ENCODE measurements around the gene TRABD.

The TRABD gene

DNA sequence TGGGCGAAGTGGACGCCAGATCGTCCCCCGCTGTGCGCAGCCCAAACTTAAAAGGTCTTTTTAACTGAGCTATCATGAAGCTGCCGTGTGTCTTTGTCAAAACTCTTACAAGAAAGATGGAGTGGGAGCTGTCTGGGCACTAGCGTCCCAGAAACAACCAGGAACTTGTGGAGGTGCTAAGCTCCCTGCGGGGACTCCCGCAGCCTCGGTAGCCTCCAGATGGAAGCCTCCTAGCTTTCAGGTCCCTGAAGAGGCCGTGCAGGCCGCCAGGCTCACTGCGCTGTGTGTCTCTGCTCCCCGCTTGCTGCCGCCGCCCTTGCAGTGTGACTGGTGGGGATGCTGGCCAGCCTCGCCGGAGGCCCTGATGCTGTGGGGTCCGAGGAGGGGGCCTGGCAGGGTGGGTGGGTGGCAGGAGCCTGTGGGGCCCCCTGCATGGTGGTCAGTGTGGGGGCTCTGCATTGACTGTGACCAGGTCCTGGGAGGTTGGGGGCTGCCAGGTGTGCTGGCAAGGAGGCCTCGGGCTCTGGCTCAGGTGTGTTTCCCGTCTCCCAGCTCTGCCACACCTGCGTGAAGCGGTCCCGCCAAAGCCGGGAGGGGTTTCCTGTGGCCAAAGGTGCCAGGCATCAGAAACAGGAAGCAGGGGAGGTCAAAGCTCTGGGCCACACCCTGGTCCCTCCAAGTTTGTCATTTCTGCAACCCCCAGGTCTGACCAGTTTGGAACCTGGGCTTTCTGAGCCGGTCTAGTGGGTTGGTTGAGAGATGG, 1.2 kb downstream of the TRABD start:
- DNase-seq (ENCODE audit: low read depth, low spot score), result peak; percentile 50

GRCh38 chr22:50188356-50188755, 2.6 kb downstream of the TRABD start:
- DNase-seq (ENCODE audit: low read depth, low spot score), result no peak

DNA sequence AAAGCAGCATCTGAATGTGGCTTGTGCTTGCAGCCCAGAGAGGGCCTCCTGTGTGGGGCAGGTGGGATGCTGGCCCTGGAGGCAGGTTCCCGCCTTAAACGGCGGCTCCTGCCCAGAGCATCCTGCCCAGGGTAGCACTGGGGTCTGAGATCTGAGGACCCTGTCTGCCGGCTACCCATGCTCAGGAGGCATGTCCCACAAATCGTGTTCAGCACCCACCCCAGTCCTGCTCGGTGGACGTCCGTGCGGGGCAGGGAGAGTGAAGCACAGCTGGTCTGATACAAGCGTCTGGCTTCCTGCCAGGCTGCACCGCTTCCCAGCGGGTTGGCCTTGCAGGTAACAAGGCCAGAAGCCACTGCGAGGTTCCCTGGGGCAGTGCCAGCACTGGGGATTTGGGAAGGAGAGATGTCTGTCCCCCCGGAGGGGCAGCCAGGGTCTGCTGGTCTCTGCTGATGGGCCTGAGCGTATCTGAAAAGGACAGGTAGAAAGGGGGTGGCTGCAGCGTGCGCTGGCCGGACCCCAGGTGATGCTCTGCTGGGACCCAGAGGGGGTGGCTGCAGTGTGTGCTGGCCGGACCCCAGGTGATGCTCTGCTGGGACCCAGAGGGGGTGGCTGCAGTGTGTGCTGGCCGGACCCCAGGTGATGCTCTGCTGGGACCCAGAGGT, 3.6 kb downstream of the TRABD start:
- DNase-seq (ENCODE audit: low read depth, low spot score), result no peak

DNA sequence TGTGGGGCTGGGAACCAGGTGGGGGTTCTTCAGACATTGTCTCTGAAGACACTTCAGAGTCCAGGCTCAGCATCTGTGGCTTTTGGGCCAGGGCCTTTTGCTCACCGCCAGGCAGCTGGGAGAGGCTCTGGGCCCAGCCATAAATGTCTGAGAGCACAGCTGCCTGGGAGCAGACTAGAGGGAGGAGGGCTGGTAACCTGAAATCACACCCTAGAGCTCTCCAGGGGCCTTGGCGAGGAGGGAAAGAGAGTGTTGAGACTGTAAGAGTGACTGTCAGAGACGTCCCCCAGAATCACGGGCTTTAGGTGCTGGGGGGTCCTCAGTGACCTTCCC, 4.1 kb downstream of the TRABD start:
- no peak for DNase-seq (ENCODE audit: low read depth, low spot score)

GRCh38 chr22:50190182-50190940, 4.6 kb downstream of the TRABD start:
- DNase-seq (ENCODE audit: low read depth, low spot score), result peak; percentile 79

DNA sequence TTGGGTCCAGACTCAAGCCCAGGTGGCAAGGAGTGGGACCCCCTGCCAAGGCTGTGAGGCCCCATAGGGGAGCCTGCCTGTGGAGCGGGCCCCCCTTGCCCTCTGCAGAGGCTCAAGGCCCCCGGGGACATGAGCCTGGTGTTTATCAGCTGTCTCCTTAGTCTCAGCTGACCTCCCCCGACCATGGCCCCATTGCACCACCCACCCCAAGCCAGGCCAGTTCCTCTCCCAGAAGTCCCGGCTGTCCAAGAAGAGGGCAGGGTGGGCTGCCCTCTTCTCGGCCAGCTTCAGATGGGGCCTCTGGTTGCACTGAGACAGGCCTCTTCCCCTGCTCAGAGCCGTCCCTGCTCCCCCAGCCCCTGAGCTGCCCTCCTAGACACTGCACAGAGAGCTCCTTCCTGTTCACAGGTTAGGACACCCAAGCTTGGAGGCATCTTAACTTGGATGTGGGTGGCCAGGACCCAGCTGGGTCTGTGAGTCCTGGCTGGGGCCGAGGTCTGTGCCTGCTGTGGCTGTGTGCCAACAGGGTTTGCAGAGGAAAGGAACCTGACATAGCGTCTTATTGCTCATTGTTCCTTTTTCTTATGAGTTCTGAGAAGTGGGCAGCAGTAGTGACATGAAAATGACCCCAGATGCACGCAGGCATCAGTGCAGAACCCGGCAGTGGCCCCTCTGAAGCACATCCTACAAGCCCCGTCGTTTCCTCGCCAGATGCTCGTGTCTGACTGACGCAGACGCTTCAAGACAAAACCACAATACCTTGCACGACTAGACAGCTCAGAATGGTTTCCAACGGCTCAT, 5.4 kb downstream of the TRABD start:
- no peak for DNase-seq (ENCODE audit: low read depth, low spot score)

GRCh38 chr22:50192436-50193204, 6.9 kb downstream of the TRABD start:
- no peak for DNase-seq (ENCODE audit: low read depth, low spot score)

DNA sequence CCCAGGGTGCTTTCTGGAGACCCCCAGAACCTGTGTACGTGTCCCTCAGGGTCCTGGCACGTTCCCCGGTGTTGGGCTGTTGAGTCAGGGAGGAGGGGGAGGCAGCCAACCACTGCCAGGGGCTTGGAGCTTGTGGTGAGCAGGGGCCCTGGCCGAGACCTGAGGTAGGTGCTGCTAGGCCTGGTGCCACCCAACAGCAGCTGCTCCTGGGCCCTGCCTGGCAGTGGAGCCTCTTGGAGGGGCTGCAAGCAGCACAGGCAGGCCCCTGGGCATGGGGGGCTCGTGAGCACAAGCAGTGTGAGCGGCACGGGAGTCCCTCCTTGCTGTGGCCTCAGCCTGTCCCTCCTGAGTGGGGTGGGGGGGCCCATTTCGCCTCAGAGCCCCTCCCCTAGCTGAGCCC, 7.9 kb downstream of the TRABD start:
- no peak for DNase-seq (ENCODE audit: low read depth, low spot score)

- no peak for DNase-seq (ENCODE audit: low read depth, low spot score)
Observed at GRCh38 chr22:50194037-50194805, 8.5 kb downstream of the TRABD start.

- DNase-seq (ENCODE audit: low read depth, low spot score), result no peak
Observed at GRCh38 chr22:50196256-50196655, 10.5 kb downstream of the TRABD start.

DNA sequence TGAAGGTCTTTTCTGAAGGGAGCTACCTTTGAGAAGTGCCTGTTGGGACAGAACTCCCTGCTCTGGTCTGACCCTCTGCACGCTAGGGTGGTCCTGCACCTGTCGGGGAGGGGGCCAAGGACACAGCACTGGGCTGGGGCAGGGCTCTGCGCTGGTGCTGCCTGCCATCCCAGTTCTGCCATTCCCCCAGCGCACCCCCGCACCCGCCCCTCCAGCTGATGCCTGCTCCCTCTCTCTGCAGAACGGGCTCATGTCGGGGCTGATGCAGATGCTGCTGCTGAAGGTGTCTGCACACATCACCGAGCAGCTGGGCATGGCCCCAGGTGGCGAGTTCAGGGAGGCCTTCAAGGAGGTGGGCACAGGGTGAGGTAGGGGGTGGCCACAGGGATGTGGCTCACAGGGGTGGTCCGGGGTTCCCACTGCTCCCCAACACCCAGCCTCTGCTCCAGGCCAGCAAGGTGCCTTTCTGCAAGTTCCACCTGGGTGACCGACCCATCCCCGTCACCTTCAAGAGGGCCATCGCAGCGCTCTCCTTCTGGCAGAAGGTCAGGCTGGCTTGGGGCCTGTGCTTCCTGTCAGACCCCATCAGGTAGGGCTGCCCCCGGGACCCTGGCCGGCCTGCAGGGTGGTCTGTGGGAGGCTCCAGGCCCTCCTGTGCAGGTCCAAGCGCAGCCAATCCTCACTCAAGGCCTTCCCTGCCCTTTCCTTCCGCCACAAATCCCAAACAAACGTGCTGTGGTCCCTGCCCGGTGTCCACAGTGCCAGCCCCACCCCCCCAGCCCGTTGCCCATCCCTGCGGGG, 11.5 kb downstream of the TRABD start:
- no peak for DNase-seq (ENCODE audit: low read depth, low spot score)

DNA sequence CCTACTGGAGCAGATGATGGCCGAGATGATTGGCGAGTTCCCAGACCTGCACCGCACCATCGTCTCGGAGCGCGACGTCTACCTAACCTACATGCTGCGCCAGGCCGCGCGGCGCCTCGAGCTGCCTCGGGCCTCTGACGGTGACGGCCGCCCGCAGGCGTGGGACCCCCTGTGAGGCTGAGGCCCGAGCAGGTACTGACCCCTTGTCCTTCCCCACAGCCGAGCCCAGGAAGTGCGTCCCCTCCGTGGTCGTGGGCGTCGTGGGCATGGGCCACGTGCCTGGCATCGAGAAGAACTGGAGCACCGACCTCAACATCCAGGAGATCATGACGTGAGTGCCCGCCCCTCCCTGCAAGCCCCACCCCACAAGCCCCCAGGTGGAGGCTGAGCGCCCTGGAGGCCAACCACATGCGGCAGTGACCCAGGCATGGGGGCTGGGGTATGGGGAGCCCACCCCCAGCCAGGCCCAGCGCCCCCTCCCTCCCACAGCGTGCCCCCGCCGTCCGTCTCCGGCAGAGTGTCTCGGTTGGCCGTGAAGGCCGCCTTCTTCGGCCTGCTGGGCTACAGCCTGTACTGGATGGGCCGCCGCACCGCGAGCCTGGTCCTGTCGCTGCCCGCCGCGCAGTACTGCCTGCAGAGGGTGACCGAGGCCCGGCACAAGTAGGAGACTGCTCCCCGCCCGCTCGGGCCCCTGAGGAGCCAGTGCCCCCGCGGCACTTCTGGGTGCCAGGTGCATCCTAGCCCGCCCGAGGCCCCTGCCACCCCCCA, 12.3 kb downstream of the TRABD start:
- DNase-seq (ENCODE audit: low read depth, low spot score), result no peak

DNA sequence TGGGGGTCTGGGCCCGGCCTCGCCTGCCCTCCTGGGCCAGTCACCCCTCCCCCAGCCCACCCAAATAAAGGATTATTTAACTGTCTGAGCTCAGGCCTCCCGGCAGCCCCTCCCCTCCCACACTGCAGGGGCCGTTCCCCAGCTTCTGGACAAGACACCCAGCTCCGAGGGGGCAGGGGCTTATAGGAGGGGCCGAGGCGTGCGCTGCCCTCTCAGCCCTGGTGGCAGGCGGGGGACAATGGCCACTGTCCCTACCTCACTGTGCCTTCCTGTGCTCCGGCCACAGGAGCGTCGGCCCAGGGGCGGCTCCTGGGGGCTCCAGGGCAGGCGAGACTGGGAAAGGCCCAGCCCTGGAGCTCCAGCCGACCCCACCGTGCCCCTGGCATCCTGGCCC, 12.9 kb downstream of the TRABD start:
- DNase-seq (ENCODE audit: low read depth, low spot score), result no peak

- no peak for DNase-seq (ENCODE audit: low read depth, low spot score)
Observed at GRCh38 chr22:50199251-50199721, 13.6 kb downstream of the TRABD start.

GRCh38 chr22:50199829-50200460, 14.2 kb downstream of the TRABD start:
- DNase-seq (ENCODE audit: low read depth, low spot score), result peak; percentile 57

DNA sequence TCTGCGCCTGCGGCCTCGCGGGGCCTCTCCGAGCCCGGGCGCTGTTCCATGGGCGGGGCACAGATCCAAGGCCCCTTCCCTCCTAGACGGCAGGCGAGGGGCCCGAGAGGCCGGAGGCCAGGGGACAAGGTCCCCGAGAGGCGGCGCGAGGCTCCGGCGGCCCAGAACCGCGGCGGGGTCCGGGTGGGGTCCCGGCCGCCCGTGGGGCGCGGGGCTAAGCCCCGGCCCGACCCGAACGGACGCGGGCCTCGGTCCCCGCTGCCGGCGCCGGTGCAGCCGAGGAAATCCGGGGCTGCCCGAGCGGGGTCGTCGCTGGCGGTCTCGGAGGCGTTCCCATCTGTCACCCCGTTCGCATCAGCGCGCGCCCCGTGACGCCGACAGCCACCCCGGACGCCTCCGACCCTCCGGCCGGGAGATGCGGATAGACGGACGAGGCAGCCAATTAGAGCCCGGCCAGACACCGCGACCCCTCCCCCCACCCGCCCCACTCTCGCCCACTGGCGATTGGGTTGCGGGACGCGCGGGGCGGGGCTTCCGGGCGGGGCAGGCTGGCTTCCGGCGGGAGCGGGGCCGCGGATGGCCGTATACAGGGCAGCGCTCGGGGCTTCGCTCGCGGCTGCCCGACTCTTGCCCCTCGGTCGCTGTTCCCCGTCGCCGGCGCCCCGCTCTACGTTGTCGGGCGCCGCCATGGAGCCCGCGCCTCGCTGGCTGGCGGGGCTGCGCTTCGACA, 14.9 kb downstream of the TRABD start, which contains the start of gene SELENOO:
Gene SELENOO (plus strand): TSS at position 551 of the 730 bp plus-strand sequence. CDS start 26 bp downstream, at position 577.
- DNase-seq (ENCODE audit: low read depth, low spot score), result peak; percentile 96
